Keratinocyte (primary cell): ENCODE results near the gene CNOT6. TPM values are rescaled to one million over a fixed set of nuclear protein-coding genes. Genes with fewer than 3 reads are reported as not detected.

ENCODE experiments used
- DNase-seq: peaks from one replicate; pipeline ENCODE4 v3.0.0-alpha.2; 2011; ENCODE audit warnings: low read depth, missing footprints, low spot score
- FAIRE-seq: peaks from 2 replicates; lab custom pipeline; 2011; peaks lifted over from hg19 to GRCh38; lab: Jason Lieb, UNC
- H2AFZ ChIP-seq: 2 replicates; pipeline ENCODE4 v1.6.0; 2012; ENCODE audit warnings: low read length, control low read depth, inconsistent platforms; ENCODE audit not compliant: control insufficient read depth
- H3K27ac ChIP-seq: 2 replicates; pipeline ENCODE4 v1.5.1; 2011; ENCODE audit warnings: low read length; ENCODE audit not compliant: control insufficient read depth, insufficient read depth
- H3K27me3 ChIP-seq: 3 replicates; pipeline ENCODE4 v1.6.0; 2011; ENCODE audit warnings: low read length; ENCODE audit not compliant: control insufficient read depth, insufficient read depth; ENCODE audit errors: extremely low read depth
- H3K36me3 ChIP-seq, 2 experiments: 2 replicates in 1 of 2; 3 replicates in 1 of 2; pipeline ENCODE4 v1.5.1; 2011; ENCODE audit warnings: low read length in 2 of 2, mild to moderate bottlenecking in 1 of 2; ENCODE audit not compliant: control insufficient read depth in 2 of 2, insufficient read depth in 2 of 2; ENCODE audit errors: extremely low read depth in 1 of 2
- H3K4me1 ChIP-seq: 3 replicates; pipeline ENCODE4 v1.5.1; 2011; ENCODE audit warnings: low read length; ENCODE audit not compliant: control insufficient read depth, insufficient read depth; ENCODE audit errors: extremely low read depth
- H3K4me2 ChIP-seq: 3 replicates; pipeline ENCODE4 v1.6.0; 2011; ENCODE audit warnings: low read depth, low read length; ENCODE audit not compliant: control insufficient read depth, insufficient read depth; ENCODE audit errors: extremely low read depth
- H3K4me3 ChIP-seq, 3 experiments: fragments of 200-600 bp in 1 of 3; sonication (generic) in 1 of 3; 2 replicates in 2 of 3; 3 replicates in 1 of 3; pipeline ENCODE4 v1.5.1; 2011 to 2016; ENCODE audit warnings: low read length in 3 of 3, mild to moderate bottlenecking in 3 of 3, control low read depth in 2 of 3, inconsistent platforms in 1 of 3, low read depth in 1 of 3, mixed read lengths in 1 of 3, mixed run types in 1 of 3, moderate library complexity in 1 of 3; ENCODE audit not compliant: control insufficient read depth in 2 of 3, insufficient read depth in 2 of 3; ENCODE audit errors: extremely low read depth in 1 of 3
- H3K79me2 ChIP-seq: 2 replicates; pipeline ENCODE4 v1.6.0; 2012; ENCODE audit warnings: low read length; ENCODE audit not compliant: control insufficient read depth, insufficient read depth
- H3K9ac ChIP-seq: 3 replicates; pipeline ENCODE4 v1.6.0; 2011; ENCODE audit warnings: low read length; ENCODE audit not compliant: control insufficient read depth, insufficient read depth; ENCODE audit errors: extremely low read depth
- H3K9me1 ChIP-seq: 3 replicates; pipeline ENCODE4 v1.6.0; 2011; ENCODE audit warnings: low read length; ENCODE audit not compliant: control insufficient read depth, insufficient read depth; ENCODE audit errors: extremely low read depth
- H3K9me3 ChIP-seq: 2 replicates; pipeline ENCODE4 v1.5.1; 2012; ENCODE audit warnings: low read depth, low read length; ENCODE audit not compliant: control insufficient read depth
- H4K20me1 ChIP-seq: 3 replicates; pipeline ENCODE4 v1.6.0; 2011; ENCODE audit warnings: low read length; ENCODE audit not compliant: control insufficient read depth, insufficient read depth; ENCODE audit errors: extremely low read depth
- CTCF ChIP-seq, 3 experiments: IDR thresholded peaks in 1 of 3; conservative IDR thresholded peaks in 1 of 3; optimal IDR thresholded peaks in 1 of 3; 2 replicates in 2 of 3; 3 replicates in 1 of 3; pipeline versions ENCODE3 to v1.5.1; 2011; ENCODE audit warnings: low read length in 3 of 3, mild to moderate bottlenecking in 3 of 3, moderate library complexity in 2 of 3, control low read depth in 1 of 3, inconsistent platforms in 1 of 3; ENCODE audit not compliant: insufficient read depth in 2 of 3; ENCODE audit errors: extremely low read depth in 1 of 3
- EZH2 ChIP-seq: IDR thresholded peaks from one replicate; pipeline ENCODE4 v1.6.1; 2012; ENCODE audit warnings: inconsistent platforms, mild to moderate bottlenecking, low read length, moderate library complexity
- dilution Hi-C: fragments of 300-500 bp; cut with MboI; formaldehyde crosslinking; loops from one replicate; pipeline ENCODE4 v1.7.0; 2020; ENCODE audit warnings: low sequenced_read_pairs; ENCODE audit not compliant: extremely low pct_ligation_motif_present
- polyA plus RNA-seq, 5 experiments: library from polyadenylated mRNA; depleted of rRNA in 3 of 5; stranded (reverse) in 3 of 5; stranded (forward) in 1 of 5; unstranded in 1 of 5; fragments of >200 nt; gene quantifications; 1 replicate in 1 of 5; 2 replicates in 3 of 5; 3 replicates in 1 of 5; pipeline versions ENCODE4 v1.2.1 to v1.2.3, GENCODE V29; 2011 to 2012; ENCODE audit warnings: missing spikeins in 2 of 5, low read depth in 1 of 5, low replicate concordance in 1 of 5

The CNOT6 gene
- polyA plus RNA-seq, 1 donor (not counting 4 experiments of a cell fraction or from before 2014, with no cell fraction given) = 29.7 TPM

- Histone ChIP-seq H3K4me3 (no peak overlapping the region), H3K27me3 (peaks cover 10% of the 10 kb centered on the region), H2AFZ (no peak overlapping the region), H3K9me3 (no peaks in the 10 kb centered on the region), H3K4me2 (no peak overlapping the region), H3K4me1 (no peaks in the 10 kb centered on the region), H3K79me2 (no peaks in the 10 kb centered on the region), H3K9me1 (no peaks in the 10 kb centered on the region), H3K36me3 (no peaks in the 10 kb centered on the region), H3K27ac (no peak overlapping the region), H4K20me1 (peaks cover 1% of the 10 kb centered on the region), H3K9ac (no peak overlapping the region)
- dilution Hi-C loops = no loop called here
- TF ChIP-seq EZH2 (no peak), CTCF (optimal IDR thresholded peaks at IDR 0.05 in 1 of 3, IDR thresholded peaks at IDR 0.05 in 1 of 3, conservative IDR thresholded peaks at IDR 0.05 in 1 of 3; ENCODE audit: extremely low read depth in 1 of 3, insufficient read depth in 2 of 3, low read length in 3 of 3) (no peak)
- no peak for DNase-seq
- FAIRE-seq = no peak
Observed at GRCh38 chr5:180613814-180614188, 119.6 kb downstream of the CNOT6 start.

DNA sequence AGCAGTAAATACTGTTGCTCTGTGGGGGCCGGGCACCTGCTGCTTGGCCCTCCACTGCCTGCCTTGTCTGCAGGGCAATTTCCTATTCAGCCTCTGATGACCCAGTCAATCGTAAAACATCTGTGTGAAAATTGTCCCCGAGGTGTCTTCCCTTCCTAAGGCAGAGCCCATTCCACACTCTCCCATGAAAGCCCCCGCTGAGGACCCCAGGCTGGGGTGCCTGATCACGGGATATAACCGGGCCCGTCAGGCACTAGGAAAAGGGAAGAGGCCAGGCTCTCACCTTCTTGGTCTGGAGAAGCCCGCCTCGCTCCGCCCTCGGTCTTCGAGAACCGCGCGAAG lies 124.3 kb downstream of the CNOT6 start:
- FAIRE-seq (no peak), DNase-seq (no peak)
- Histone ChIP-seq H3K27ac (no peak overlapping the region), H3K9me3 (no peaks in the 10 kb centered on the region), H2AFZ (peak overlapping the region; percentile 22), H3K79me2 (no peaks in the 10 kb centered on the region), H3K27me3 (peaks cover 35% of the 10 kb centered on the region), H3K36me3 (no peaks in the 10 kb centered on the region), H3K9ac (no peak overlapping the region), H3K4me3 (peak overlapping the region in 1 of 3 experiments; percentile 46), H4K20me1 (no peaks in the 10 kb centered on the region), H3K9me1 (no peaks in the 10 kb centered on the region), H3K4me1 (no peaks in the 10 kb centered on the region), H3K4me2 (peak overlapping the region; percentile 60)
- TF ChIP-seq EZH2 (no peak), CTCF (optimal IDR thresholded peaks at IDR 0.05 in 1 of 3, IDR thresholded peaks at IDR 0.05 in 1 of 3, conservative IDR thresholded peaks at IDR 0.05 in 1 of 3; ENCODE audit: extremely low read depth in 1 of 3, insufficient read depth in 2 of 3, low read length in 3 of 3) (no peak)
- dilution Hi-C loops = no loop called here
